ENCODE data around the gene TIMM44.

Gene TIMM44

DNA sequence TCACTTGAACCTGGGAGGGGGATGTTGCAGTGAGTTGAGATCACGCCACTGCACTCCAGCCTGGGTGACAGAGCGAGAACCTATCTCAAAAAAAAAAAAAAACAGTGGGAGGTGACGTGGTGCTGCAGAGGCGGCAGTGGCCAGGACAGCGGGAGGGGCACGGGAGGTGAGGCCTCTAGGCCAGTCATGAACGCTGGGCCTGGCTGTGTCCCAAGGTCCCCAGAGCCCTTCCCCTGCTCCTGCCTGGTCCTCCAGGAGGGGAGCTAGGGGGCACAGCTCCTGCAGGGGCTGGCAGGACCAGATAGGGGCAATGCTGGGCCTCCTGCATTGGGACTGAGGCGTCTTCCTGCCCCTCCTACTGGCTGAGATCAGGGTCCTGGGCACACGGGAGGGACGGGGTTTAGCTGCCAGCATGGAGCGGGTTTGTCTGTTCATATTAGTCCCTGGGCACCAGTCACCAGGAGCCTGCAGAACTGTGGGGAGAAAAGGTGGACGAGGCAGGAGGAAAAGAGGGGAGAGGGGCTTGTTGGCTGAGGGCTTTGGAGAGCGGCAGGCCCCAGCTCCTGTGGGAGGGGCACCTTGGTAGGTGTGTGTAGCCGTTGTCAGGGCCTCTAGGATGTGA, 35.3 kb downstream of the TIMM44 start:
- no peak overlapping the region for H3K4me3 ChIP-seq (ENCODE audit: low read depth, low read length)
- no peak for TF ChIP-seq CTCF (conservative IDR thresholded peaks at IDR 0.05; ENCODE audit: low read depth, low read length)
- no peak for DNase-seq (ENCODE audit: low read depth)

- TF ChIP-seq CTCF (conservative IDR thresholded peaks at IDR 0.05; ENCODE audit: low read depth, low read length) = no peak
- no peak overlapping the region for H3K4me3 ChIP-seq (ENCODE audit: low read depth, low read length)
- DNase-seq (ENCODE audit: low read depth) = no peak
Measured at GRCh38 chr19:7907544-7907943, 35.9 kb downstream of the TIMM44 start.

GRCh38 chr19:7907122-7907521, 36.3 kb downstream of the TIMM44 start:
- TF ChIP-seq CTCF (conservative IDR thresholded peaks at IDR 0.05; ENCODE audit: low read depth, low read length) = no peak
- H3K4me3 ChIP-seq (ENCODE audit: low read depth, low read length) = no peak overlapping the region
- no peak for DNase-seq (ENCODE audit: low read depth)

DNA sequence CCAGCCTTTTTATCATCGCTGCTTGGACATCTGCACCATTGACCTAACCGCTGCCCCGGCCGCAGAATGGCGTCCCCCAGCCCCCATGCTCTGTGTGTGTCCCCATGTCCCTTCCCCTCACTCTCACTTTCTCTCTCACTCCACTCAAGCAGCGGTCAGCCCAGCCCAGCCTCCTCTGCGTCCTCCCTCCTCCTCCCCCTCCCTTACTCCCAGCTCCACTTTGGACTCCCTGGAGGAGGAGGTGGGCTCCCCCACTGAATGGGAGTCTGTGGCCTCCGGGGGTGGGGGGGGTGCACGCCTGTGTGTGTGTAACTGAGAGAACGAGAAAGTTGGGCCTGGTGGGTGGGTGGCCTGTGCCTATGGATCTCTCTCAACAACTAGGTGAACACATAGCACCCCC, 37.6 kb downstream of the TIMM44 start:
- no peak for TF ChIP-seq CTCF (conservative IDR thresholded peaks at IDR 0.05; ENCODE audit: low read depth, low read length)
- H3K4me3 ChIP-seq (ENCODE audit: low read depth, low read length) = no peak overlapping the region
- no peak for DNase-seq (ENCODE audit: low read depth)

DNA sequence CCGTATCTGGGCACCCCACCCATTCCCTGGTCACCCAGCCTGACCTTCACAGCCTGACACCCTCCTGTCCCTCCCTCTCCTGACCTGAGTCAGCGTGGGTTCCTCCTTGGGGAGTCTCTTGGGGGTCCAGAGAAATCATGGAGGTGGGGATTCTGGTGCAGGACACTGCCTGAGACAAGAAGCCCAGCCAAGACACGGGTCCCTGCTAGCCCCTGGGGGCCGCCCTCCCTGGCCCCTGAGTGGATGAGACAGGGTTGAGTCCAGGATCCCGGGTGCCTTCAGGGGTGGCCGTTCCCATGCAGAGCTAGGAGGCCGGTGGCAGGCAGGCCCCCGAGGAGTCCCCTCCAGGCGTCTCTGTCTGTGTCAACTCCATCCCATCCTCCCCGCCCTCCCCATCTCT, 38.2 kb downstream of the TIMM44 start:
- H3K4me3 ChIP-seq (ENCODE audit: low read depth, low read length) = peak overlapping the region; percentile 11
- TF ChIP-seq CTCF (conservative IDR thresholded peaks at IDR 0.05; ENCODE audit: low read depth, low read length) = no peak
- no peak for DNase-seq (ENCODE audit: low read depth)

- TF ChIP-seq CTCF (conservative IDR thresholded peaks at IDR 0.05; ENCODE audit: low read depth, low read length) = no peak
- DNase-seq (ENCODE audit: low read depth) = no peak
- peak overlapping the region; percentile 88 for H3K4me3 ChIP-seq (ENCODE audit: low read depth, low read length)
Measured at GRCh38 chr19:7904074-7905020, 39.1 kb downstream of the TIMM44 start.
